Astrocyte (in vitro differentiated cells and primary cell): ENCODE data around the gene NCBP2L. TPM values are rescaled to one million over a fixed set of nuclear protein-coding genes. Genes with fewer than 3 reads are reported as not detected.

Experiments
- DNase-seq: peaks from one replicate; pipeline ENCODE4 v3.0.0-alpha.2; 2010; ENCODE audit warnings: low read depth
- FAIRE-seq: peaks from 2 replicates; lab custom pipeline; 2011; peaks lifted over from hg19 to GRCh38; lab: Jason Lieb, UNC
- H2AFZ ChIP-seq: 2 replicates; pipeline ENCODE4 v1.6.0; 2012; ENCODE audit warnings: low read depth, low read length, inconsistent platforms
- H3K27ac ChIP-seq: 2 replicates; pipeline ENCODE4 v1.5.1; 2011; ENCODE audit warnings: low read depth, low read length, inconsistent platforms
- H3K27me3 ChIP-seq: 2 replicates; pipeline ENCODE4 v1.6.0; 2011; ENCODE audit warnings: low read length, inconsistent platforms; ENCODE audit not compliant: insufficient read depth
- H3K36me3 ChIP-seq: 2 replicates; pipeline ENCODE4 v1.5.1; 2011; ENCODE audit warnings: low read length, inconsistent platforms; ENCODE audit not compliant: insufficient read depth
- H3K4me1 ChIP-seq: 2 replicates; pipeline ENCODE4 v1.5.1; 2011; ENCODE audit warnings: low read length, inconsistent platforms; ENCODE audit not compliant: insufficient read depth
- H3K4me2 ChIP-seq: 2 replicates; pipeline ENCODE4 v1.6.0; 2012; ENCODE audit warnings: low read length, inconsistent platforms
- H3K4me3 ChIP-seq: 2 replicates; pipeline ENCODE4 v1.5.1; 2011; ENCODE audit warnings: low read depth, mild to moderate bottlenecking, low read length, inconsistent platforms; ENCODE audit not compliant: insufficient read depth
- H3K79me2 ChIP-seq: 2 replicates; pipeline ENCODE4 v1.6.0; 2012; ENCODE audit warnings: mild to moderate bottlenecking, low read length, inconsistent platforms; ENCODE audit not compliant: insufficient read depth
- H3K9ac ChIP-seq: 2 replicates; pipeline ENCODE4 v1.6.0; 2012; ENCODE audit warnings: mild to moderate bottlenecking, low read length, inconsistent platforms
- H3K9me3 ChIP-seq: 2 replicates; pipeline ENCODE4 v1.5.1; 2012; ENCODE audit warnings: low read depth, mild to moderate bottlenecking, low read length, inconsistent platforms; ENCODE audit not compliant: insufficient read depth
- H4K20me1 ChIP-seq: 2 replicates; pipeline ENCODE4 v1.6.0; 2012; ENCODE audit warnings: low read length, inconsistent platforms; ENCODE audit not compliant: insufficient read depth
- H3K27ac Mint-ChIP-seq: one replicate; pipeline ENCODE4 v1.8.0; 2021; ENCODE audit warnings: mild to moderate bottlenecking, mixed read lengths; ENCODE audit not compliant: unreplicated experiment
- H3K27me3 Mint-ChIP-seq: one replicate; pipeline ENCODE4 v1.8.0; 2021; ENCODE audit warnings: low read depth, mixed read lengths; ENCODE audit not compliant: unreplicated experiment
- H3K36me3 Mint-ChIP-seq: one replicate; pipeline ENCODE4 v1.8.0; 2021; ENCODE audit warnings: low read depth, mixed read lengths; ENCODE audit not compliant: unreplicated experiment
- H3K4me1 Mint-ChIP-seq: one replicate; pipeline ENCODE4 v1.8.0; 2021; ENCODE audit warnings: low read depth, mixed read lengths; ENCODE audit not compliant: unreplicated experiment
- H3K4me3 Mint-ChIP-seq: one replicate; pipeline ENCODE4 v1.8.0; 2021; ENCODE audit warnings: mild to moderate bottlenecking, moderate library complexity, mixed read lengths; ENCODE audit not compliant: unreplicated experiment
- H3K9me3 Mint-ChIP-seq: one replicate; pipeline ENCODE4 v1.8.0; 2021; ENCODE audit warnings: mild to moderate bottlenecking, mixed read lengths; ENCODE audit not compliant: unreplicated experiment
- EZH2 ChIP-seq: IDR thresholded peaks from 2 replicates; pipeline ENCODE4 v1.6.1; 2012; ENCODE audit warnings: mild to moderate bottlenecking, low read length, inconsistent platforms; ENCODE audit not compliant: insufficient read depth
- total RNA-seq: library from RNA; stranded (reverse); gene quantifications from 2 replicates; pipeline ENCODE4 v1.2.1, GENCODE V29; 2021
- TF ChIP-seq, protein P1 (sequence below): IDR thresholded peaks from 2 replicates; pipeline ENCODE4 v1.5.1; 2011; ENCODE audit warnings: low read depth, mild to moderate bottlenecking, inconsistent platforms, low read length, moderate library complexity; ENCODE audit not compliant: insufficient read depth

NCBP2L gene
- total RNA-seq, 1 donor from 2014 or later, result not detected

GRCh38 chrX:107763647-107764046 is 13.9 kb upstream of the NCBP2L start:
- Histone ChIP-seq H3K4me3 (no peak overlapping the region), H3K4me1 (no peaks in the 10 kb centered on the region), H3K27me3 (no peaks in the 10 kb centered on the region), H2AFZ (no peak overlapping the region), H3K27ac (no peak overlapping the region), H4K20me1 (no peaks in the 10 kb centered on the region), H3K9ac (no peak overlapping the region), H3K4me2 (no peak overlapping the region), H3K36me3 (no peaks in the 10 kb centered on the region), H3K79me2 (no peaks in the 10 kb centered on the region), H3K9me3 (no peaks in the 10 kb centered on the region)
- TF ChIP-seq, protein P1, sequence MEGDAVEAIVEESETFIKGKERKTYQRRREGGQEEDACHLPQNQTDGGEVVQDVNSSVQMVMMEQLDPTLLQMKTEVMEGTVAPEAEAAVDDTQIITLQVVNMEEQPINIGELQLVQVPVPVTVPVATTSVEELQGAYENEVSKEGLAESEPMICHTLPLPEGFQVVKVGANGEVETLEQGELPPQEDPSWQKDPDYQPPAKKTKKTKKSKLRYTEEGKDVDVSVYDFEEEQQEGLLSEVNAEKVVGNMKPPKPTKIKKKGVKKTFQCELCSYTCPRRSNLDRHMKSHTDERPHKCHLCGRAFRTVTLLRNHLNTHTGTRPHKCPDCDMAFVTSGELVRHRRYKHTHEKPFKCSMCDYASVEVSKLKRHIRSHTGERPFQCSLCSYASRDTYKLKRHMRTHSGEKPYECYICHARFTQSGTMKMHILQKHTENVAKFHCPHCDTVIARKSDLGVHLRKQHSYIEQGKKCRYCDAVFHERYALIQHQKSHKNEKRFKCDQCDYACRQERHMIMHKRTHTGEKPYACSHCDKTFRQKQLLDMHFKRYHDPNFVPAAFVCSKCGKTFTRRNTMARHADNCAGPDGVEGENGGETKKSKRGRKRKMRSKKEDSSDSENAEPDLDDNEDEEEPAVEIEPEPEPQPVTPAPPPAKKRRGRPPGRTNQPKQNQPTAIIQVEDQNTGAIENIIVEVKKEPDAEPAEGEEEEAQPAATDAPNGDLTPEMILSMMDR, result no peak
- no peak for TF ChIP-seq EZH2
- DNase-seq (no peak), FAIRE-seq (no peak)
- Mint-ChIP-seq H3K27ac (no peak overlapping the region), H3K4me1 (no peaks in the 10 kb centered on the region), H3K27me3 (peaks cover 17% of the 10 kb centered on the region), H3K4me3 (no peak overlapping the region), H3K36me3 (no peaks in the 10 kb centered on the region), H3K9me3 (no peaks in the 10 kb centered on the region)

GRCh38 chrX:107764845-107765608 is 12.5 kb upstream of the NCBP2L start:
- no peak overlapping the region for H3K27ac ChIP-seq
- no peak overlapping the region for H3K9ac ChIP-seq
- H3K9me3 ChIP-seq, result no peaks in the 10 kb centered on the region
- Mint-ChIP-seq H3K27me3 (peaks cover 18% of the 10 kb centered on the region), H3K27ac (no peak overlapping the region), H3K9me3 (no peaks in the 10 kb centered on the region), H3K4me1 (no peaks in the 10 kb centered on the region), H3K36me3 (no peaks in the 10 kb centered on the region), H3K4me3 (no peak overlapping the region)
- no peaks in the 10 kb centered on the region for H3K27me3 ChIP-seq
- H3K4me1 ChIP-seq, result no peaks in the 10 kb centered on the region
- no peaks in the 10 kb centered on the region for H3K36me3 ChIP-seq
- H3K79me2 ChIP-seq, result no peaks in the 10 kb centered on the region
- no peak for DNase-seq
- H2AFZ ChIP-seq, result no peak overlapping the region
- TF ChIP-seq EZH2, result no peak
- TF ChIP-seq, protein P1, result no peak
- H3K4me2 ChIP-seq, result no peak overlapping the region
- peak; percentile 85 for FAIRE-seq
- no peaks in the 10 kb centered on the region for H4K20me1 ChIP-seq
- H3K4me3 ChIP-seq, result no peak overlapping the region
